Non-pigmented ciliary epithelial cell (primary cell): ENCODE data around the gene PLA2G2E.
"Not testable (repeated sequence)": the region's sequence is repeated elsewhere in the genome, so short reads cannot be mapped to it uniquely, and the experiment has no call there.

Experiments
- DNase-seq: peaks from one replicate; pipeline ENCODE4 v3.0.0-alpha.2; 2010; ENCODE audit warnings: low read depth

PLA2G2E gene

GRCh38 chr1:19927130-19927421 is 3.7 kb upstream of the PLA2G2E start:
- not testable (repeated sequence) for DNase-seq

GRCh38 chr1:19926296-19927129 is 3.1 kb upstream of the PLA2G2E start:
- DNase-seq, result no peak

DNA sequence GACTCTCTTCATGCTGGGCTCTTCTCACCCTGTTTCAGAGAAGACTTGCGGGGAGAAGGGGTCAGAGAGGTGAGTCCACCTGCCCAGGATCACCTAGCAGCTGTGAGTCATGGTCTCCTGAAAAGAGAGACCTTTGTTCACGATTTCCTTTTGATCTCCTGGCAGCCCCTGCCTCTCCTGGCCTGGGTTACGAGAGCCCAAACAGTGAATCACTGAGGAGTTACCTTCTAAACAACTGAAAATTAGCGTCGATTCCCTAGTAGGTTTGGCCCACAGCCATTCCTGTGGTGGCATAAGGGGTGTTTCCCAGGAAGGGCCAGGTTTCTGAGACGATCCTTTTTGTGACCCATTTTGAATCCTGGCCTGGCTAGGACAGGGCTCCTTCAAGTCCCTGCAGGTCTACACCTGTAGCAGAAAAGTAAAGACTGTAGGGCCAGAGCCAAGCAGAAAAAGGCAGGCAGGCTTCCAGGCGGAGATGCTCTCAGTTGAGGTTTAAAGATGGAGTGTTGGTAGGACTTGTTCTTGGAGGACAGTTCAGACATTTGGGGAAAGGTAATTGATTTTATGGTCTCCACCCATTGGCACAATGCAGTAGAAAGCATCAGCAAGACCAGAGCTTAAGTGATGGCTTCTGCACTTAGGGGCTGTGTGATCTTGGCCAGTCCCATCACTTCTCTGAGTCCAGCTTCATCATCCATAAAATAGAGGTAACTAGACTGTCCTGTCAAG is 2.1 kb upstream of the PLA2G2E start:
- no peak for DNase-seq

- no peak for DNase-seq
Measured at GRCh38 chr1:19923953-19924346, 533 bp upstream of the PLA2G2E start.

DNA sequence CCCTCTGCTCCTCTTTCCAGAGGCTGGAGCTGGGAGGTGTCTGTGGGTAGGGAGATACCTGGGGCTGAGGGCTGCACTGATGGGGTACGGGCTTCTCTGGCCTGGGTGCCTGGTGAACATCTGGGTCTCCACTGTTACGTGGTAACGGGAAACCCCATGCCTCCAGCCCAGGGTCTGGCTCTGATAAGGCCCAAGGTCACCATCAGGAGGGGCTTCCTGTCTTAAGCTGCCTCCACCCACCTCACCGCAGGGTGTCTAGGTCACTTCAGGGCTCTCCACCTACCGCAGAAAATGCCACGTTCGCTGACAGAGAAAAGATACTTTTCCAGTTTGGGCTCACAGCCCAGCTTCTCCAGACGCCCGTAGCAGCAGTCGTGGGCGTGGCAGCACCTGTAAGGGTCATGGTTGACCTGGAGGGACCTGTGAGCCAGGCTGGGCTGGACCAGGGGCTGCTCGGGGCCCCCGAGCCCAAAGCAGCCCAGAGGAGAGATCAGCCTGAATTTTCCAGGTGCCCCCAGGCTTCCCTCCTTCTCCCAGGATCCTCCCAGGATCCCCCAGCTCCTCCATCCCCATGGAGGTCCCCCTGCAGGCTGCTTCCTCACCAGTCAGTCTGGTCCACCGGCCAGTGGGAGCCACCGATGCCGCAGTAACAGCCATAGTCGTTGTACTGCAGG is 1.3 kb downstream of the PLA2G2E start:
- no peak for DNase-seq

- DNase-seq, result no peak
Measured at GRCh38 chr1:19921310-19921709, 2.1 kb downstream of the PLA2G2E start.

DNA sequence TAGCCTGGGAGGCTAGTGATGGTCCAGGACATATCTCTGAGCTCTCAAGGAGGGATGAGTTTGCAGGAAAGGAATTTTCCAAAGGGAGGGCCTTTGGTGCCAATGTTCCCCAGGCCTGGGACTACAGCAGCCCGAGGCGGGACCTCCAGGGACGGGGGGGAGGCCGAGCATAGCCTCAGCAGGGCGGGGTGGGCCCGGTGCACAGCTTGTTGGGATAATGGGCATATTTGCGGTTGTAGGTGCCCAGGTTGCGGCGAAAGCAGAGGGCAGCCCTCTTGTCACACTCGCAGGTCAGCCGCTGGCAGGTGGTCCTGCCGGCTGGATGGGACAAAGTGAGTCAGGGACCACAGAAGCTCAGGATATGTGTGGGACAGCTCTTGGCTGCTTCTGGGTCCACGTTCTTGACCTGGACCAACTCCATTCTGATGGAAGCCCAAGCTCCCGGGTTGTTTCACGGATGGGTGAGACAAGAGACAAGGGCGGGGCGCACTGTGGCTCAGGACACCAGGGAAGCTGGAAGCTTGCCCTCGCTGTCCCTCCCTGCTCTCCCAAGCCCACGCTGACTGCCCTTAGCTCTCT is 3.2 kb downstream of the PLA2G2E start:
- no peak for DNase-seq

- peak; percentile 40 for DNase-seq
Measured at GRCh38 chr1:19918057-19918456, 5.4 kb downstream of the PLA2G2E start.

- no peak for DNase-seq
Measured at GRCh38 chr1:19910650-19911049, 12.8 kb downstream of the PLA2G2E start.

GRCh38 chr1:19909971-19910370 is 13.4 kb downstream of the PLA2G2E start:
- no peak for DNase-seq

DNA sequence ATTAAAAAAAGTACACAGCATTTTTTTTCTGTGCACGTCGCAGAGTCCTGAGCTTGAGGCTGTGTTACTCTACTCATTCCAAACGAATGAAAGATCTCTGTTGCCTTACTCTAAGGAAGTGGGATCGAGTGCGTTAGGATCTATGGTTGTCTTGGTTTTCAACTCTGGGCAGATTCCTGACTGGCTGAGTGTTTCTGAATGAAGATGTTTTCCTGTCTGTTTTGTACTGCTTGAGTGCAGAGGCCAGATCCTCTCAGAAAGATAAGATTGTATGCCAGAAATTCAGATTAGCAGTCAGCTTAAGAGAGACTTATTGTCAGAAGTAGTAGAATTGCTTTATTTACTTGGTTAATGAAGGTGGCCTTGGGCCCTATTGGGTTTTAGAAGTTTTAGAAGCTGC is 14.0 kb downstream of the PLA2G2E start:
- no peak for DNase-seq

DNA sequence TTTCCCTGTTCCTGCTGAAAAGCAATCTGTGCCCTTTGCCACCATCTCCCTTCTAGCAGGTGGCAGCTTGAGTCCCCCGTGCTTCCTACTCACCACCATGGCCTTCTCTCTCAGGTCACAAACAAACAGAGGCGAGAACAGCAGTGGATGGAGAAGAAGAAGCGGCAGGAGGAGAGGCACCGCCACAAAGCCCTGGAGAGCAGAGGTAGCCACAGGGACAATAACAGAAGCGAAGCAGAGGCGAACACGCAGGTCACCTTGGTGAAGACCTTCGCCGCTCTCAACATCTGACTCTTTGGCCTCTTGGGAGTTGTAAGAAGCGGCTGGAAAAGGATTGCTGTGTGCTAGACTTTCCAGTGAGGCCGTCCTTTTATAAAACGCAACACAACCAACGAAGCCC is 16.0 kb downstream of the PLA2G2E start:
- no peak for DNase-seq

DNA sequence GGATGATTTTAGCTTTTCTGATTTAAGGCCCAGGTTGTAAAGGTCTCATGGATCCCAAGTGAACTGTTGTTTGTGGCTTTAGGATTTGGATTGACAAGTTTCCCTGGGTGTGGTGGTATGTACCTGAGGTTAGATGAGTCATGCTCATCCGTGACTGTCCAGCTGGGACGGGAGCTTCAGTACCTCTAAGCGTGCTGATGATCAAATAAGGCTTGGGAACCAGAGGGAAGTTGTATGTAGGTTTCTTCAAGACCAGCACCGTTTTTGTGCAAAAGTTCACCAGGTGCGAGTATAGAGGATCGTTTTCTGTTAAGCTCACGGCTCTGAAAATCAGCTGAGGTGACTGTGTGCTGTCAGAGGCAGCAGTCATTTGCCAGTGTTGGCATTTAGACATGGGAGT is 19.8 kb downstream of the PLA2G2E start:
- DNase-seq, result no peak

GRCh38 chr1:19901653-19902052 is 21.8 kb downstream of the PLA2G2E start:
- DNase-seq, result no peak

DNA sequence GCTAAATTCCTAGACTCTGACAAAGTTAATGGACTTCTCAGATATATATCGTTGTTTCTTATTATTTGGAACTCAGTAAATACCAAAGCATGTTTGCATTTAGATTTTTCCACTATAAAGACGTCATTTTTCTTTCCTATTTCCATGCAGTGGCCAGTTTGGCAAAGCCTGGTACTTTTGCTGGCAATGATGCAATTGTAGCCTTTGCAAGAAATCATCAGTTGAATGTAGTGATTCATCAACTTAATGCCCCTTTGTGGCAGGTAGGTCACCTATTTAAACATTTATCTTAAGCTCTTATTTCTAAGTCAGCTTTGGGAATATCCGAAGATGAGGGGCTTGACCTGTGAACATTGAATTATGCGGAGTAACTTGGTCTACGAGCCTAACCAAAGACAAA is 29.2 kb downstream of the PLA2G2E start:
- DNase-seq, result no peak

DNA sequence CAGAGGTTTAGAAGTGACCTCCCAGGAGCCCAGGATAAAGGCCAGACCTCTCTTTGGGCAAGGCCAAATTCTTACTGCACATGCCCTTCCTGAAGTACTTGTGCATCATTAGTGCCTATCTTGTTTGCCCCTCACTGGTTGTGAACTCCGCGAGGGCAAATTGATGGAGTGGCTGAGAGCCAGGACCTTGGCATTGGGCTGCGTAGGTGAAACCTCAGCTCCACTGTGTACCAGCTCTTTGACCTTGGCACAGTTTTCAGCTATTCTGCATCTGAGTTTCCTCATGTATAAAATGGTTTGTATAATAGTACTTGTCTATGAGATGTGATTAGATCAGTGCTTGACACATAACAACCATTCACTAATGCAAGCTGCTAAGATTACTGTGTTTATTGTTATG is 29.7 kb downstream of the PLA2G2E start:
- no peak for DNase-seq

DNA sequence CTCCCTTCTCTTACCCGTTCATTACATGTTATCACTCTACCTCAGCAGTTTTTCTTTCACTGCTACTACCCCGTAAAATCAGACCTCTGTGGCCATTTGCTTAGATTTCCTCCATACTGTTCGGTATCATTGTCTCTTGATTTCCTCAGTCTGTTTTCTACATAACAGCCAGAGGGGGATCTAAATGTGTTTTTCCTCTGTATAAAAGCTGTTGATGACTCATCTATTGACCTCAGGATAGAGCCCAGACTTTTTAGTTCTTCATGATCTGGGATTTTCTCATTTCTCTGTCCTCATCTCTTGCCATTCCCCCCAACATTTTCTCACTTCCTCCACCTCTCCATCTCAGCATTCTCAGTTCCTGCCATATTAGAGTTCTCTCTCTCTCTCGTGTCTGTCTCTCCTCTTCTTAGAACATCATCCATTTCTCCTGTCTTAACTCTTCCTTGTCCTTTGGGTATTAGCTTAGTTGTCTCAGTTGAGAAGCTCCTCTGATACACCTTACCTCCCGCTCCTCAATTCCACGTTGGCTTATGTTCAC is 30.7 kb downstream of the PLA2G2E start:
- no peak for DNase-seq

GRCh38 chr1:19892129-19892528 is 31.3 kb downstream of the PLA2G2E start:
- DNase-seq, result no peak

DNA sequence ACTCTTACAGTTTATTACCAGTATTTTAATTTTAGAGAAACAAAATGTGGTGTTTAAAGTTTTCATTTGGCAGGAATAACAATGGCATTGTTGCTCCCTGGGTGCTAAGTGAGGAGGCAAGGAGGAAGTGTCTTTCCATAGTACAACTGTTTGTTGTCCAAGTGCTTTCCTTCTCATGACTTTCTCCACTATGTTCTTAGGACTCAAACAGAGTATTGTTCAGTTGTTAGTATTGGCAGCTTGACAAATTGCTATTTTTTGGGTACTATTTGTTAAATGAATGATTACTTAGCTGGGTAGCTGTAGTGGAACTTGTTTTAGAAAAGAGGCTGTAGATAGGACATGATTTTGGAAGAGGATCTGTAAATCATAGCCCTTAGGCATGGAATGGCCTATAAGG is 33.8 kb downstream of the PLA2G2E start:
- no peak for DNase-seq

GRCh38 chr1:19888112-19888511 is 35.3 kb downstream of the PLA2G2E start:
- no peak for DNase-seq

DNA sequence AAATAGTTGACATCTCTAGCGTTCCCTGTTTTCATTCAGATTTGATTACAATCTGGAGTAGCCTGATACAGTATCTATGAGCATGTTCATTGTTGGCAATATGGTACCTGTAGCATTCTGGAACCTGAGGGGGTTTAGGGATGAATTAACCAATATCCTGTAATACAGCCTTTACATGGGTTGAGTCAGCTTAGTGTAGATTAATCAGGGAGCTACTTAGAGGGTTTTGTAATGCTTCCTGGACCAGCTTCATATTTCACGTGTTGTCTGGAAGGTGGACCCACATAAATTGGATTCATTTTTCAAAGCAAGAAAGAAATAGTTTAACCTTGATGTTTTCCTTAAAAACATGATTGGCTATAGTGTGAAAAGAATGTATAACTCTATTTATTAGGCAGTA is 37.6 kb downstream of the PLA2G2E start:
- no peak for DNase-seq

DNA sequence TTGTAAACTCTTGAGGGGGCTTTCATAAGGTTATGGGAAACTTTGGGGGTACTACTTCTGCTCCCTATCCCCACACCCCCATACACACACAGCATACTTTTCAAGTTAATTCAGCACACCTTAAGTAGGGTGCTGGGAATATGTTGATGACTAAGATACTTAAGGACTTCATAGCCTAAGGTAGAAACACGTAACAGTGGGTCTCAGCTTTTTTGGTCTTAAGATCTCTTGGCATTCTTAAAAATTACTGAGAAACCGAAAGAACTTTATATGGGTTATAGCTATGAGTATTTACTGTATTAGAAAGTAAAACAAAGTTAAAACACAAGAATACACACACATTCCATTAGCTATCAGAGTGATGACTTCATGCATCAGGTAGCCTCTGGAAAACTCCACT is 39.1 kb downstream of the PLA2G2E start:
- no peak for DNase-seq
